22Rv1 (cell line): ENCODE data around the gene ASIC1.

Experiments
- CTCF ChIP-seq: fragments of 450-650 bp; IDR thresholded peaks from 2 replicates; pipeline ENCODE4 v1.5.1; 2017; ENCODE audit warnings: mild to moderate bottlenecking
- ZFX ChIP-seq: fragments of 450-650 bp; IDR thresholded peaks from 2 replicates; pipeline ENCODE4 v1.6.1; 2017; ENCODE audit warnings: antibody characterized with exemption, borderline replicate concordance

- TF ChIP-seq CTCF = no peak
- no peak for TF ChIP-seq ZFX
These were observed 52.8 kb downstream of the ASIC1 start for GRCh38 chr12:50110127-50110761.
